ENCODE results near the gene TTC7B.

- TF ChIP-seq, protein P1, sequence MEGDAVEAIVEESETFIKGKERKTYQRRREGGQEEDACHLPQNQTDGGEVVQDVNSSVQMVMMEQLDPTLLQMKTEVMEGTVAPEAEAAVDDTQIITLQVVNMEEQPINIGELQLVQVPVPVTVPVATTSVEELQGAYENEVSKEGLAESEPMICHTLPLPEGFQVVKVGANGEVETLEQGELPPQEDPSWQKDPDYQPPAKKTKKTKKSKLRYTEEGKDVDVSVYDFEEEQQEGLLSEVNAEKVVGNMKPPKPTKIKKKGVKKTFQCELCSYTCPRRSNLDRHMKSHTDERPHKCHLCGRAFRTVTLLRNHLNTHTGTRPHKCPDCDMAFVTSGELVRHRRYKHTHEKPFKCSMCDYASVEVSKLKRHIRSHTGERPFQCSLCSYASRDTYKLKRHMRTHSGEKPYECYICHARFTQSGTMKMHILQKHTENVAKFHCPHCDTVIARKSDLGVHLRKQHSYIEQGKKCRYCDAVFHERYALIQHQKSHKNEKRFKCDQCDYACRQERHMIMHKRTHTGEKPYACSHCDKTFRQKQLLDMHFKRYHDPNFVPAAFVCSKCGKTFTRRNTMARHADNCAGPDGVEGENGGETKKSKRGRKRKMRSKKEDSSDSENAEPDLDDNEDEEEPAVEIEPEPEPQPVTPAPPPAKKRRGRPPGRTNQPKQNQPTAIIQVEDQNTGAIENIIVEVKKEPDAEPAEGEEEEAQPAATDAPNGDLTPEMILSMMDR (IDR thresholded peaks at IDR 0.05 in 2 of 3, conservative IDR thresholded peaks at IDR 0.05 in 1 of 3; ENCODE audit: control insufficient read depth in 2 of 3, extremely low read depth in 1 of 3, insufficient read depth in 1 of 3, low read depth in 3 of 3, low read length in 3 of 3): no peak
- TF ChIP-seq ZNF274 (IDR thresholded peaks at IDR 0.05; ENCODE audit: insufficient read depth, insufficient read length): no peak
- TF ChIP-seq POLR2AphosphoS5 (IDR thresholded peaks at IDR 0.05; ENCODE audit: low read length): no peak
- TF ChIP-seq, protein P2, sequence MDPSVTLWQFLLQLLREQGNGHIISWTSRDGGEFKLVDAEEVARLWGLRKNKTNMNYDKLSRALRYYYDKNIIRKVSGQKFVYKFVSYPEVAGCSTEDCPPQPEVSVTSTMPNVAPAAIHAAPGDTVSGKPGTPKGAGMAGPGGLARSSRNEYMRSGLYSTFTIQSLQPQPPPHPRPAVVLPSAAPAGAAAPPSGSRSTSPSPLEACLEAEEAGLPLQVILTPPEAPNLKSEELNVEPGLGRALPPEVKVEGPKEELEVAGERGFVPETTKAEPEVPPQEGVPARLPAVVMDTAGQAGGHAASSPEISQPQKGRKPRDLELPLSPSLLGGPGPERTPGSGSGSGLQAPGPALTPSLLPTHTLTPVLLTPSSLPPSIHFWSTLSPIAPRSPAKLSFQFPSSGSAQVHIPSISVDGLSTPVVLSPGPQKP (IDR thresholded peaks at IDR 0.05; ENCODE audit: low read depth, low read length): no peak
- TF ChIP-seq MTA3 (IDR thresholded peaks at IDR 0.05; ENCODE audit: borderline replicate concordance, low read length): no peak
- no peak for TF ChIP-seq USF2 (IDR thresholded peaks at IDR 0.05; ENCODE audit: borderline replicate concordance, low read depth, low read length)
- no peak for TF ChIP-seq EZH2 (IDR thresholded peaks at IDR 0.05; ENCODE audit: borderline replicate concordance, control insufficient read depth, low read depth, low read length)
- no peak for TF ChIP-seq NFIC (IDR thresholded peaks at IDR 0.05; ENCODE audit: low read depth, low read length)
- TF ChIP-seq, protein P3, sequence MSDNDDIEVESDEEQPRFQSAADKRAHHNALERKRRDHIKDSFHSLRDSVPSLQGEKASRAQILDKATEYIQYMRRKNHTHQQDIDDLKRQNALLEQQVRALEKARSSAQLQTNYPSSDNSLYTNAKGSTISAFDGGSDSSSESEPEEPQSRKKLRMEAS (IDR thresholded peaks at IDR 0.05; ENCODE audit: low read depth, low read length): no peak
Measured at GRCh38 chr14:90608281-90608680, 207.9 kb downstream of the TTC7B start.
